ENCODE data around the gene OLFML1.

- no peak for TF ChIP-seq CTCF (IDR thresholded peaks at IDR 0.05)
- TF ChIP-seq POLR2A (IDR thresholded peaks at IDR 0.05): no peak
These were observed 62.4 kb downstream of the OLFML1 start for GRCh38 chr11:7547687-7548086.

Measured in adrenal gland (tissue), 5 donors.